HG03175 (cell line): ENCODE data around the gene KRTAP21-3.

Experiments
- ATAC-seq: cut with Tn5 transposase; IDR thresholded peaks from one replicate; pipeline ENCODE4 v1.9.1; 2021; ENCODE audit warnings: mild to moderate bottlenecking, moderate library complexity; ENCODE audit not compliant: unreplicated experiment

KRTAP21-3 gene

GRCh38 chr21:30668776-30669175 is 49.8 kb downstream of the KRTAP21-3 start:
- no peak for ATAC-seq
